ENCODE results near the gene TFF3. TPM values are rescaled to one million over a fixed set of nuclear protein-coding genes. Genes with fewer than 3 reads are reported as not detected.

The TFF3 gene
- total RNA-seq, 1 donor from 2014 or later, result 31.9 TPM

DNA sequence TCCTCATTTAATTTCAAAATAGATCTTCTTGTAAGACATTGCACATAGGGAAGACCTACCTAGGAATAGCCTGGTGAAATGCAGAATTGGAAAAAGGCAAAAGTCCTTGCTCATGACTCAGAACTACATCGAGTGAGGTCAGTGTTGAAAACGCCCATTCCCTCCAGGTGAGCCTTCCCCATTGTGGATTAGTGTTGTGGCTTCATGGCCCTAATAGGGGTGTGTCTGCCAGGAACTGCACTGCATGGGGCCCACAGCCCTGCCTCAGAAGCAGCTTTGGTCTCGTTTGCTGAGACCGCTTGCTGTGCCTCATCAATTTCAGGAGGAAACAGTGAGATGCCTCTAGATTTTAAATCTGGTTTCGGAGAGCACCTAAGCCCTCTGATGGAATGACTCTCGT is 17.0 kb downstream of the TFF3 start:
- intact Hi-C loops (cut with DNase I), result no loop called here
- Histone ChIP-seq H3K27ac (no peak overlapping the region), H3K4me3 (no peak overlapping the region), H3K27me3 (no peaks in the 10 kb centered on the region), H3K36me3 (no peaks in the 10 kb centered on the region), H3K9me3 (no peaks in the 10 kb centered on the region), H3K4me1 (peaks cover 5% of the 10 kb centered on the region)
- TF ChIP-seq POLR2A (IDR thresholded peaks at IDR 0.05), result no peak
- TF ChIP-seq, protein P1, sequence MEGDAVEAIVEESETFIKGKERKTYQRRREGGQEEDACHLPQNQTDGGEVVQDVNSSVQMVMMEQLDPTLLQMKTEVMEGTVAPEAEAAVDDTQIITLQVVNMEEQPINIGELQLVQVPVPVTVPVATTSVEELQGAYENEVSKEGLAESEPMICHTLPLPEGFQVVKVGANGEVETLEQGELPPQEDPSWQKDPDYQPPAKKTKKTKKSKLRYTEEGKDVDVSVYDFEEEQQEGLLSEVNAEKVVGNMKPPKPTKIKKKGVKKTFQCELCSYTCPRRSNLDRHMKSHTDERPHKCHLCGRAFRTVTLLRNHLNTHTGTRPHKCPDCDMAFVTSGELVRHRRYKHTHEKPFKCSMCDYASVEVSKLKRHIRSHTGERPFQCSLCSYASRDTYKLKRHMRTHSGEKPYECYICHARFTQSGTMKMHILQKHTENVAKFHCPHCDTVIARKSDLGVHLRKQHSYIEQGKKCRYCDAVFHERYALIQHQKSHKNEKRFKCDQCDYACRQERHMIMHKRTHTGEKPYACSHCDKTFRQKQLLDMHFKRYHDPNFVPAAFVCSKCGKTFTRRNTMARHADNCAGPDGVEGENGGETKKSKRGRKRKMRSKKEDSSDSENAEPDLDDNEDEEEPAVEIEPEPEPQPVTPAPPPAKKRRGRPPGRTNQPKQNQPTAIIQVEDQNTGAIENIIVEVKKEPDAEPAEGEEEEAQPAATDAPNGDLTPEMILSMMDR (IDR thresholded peaks at IDR 0.05), result no peak
- no peak for TF ChIP-seq POLR2AphosphoS5 (IDR thresholded peaks at IDR 0.05; ENCODE audit: insufficient read depth in 1 of 2, low read depth in 1 of 2)
- no peak for DNase-seq (ENCODE audit: extremely low spot score in 2 of 2)

DNA sequence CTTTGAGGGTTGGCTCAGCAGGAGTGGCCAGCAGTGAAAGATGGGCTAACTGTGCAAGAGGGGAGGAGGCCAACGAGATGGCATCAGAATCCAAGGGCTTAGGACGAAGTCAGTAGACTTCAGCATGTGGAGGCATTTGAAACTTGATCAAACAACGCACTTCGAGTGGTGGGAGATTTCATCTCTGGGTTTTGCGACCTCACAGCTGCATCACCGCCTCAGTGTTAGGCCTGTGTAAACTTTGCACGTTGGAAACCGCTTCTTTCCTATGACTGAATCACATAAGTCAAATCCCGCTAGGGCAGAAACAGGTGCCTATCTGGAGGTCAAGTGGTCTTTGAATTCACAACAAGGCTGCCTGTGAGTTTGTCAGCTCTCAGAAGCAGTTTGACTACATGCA is 17.8 kb downstream of the TFF3 start:
- no peak for DNase-seq (ENCODE audit: extremely low spot score in 2 of 2)
- Histone ChIP-seq H3K4me1 (peaks cover 4% of the 10 kb centered on the region), H3K9me3 (no peaks in the 10 kb centered on the region), H3K27me3 (no peaks in the 10 kb centered on the region), H3K4me3 (no peak overlapping the region), H3K27ac (no peak overlapping the region), H3K36me3 (no peaks in the 10 kb centered on the region)
- intact Hi-C loops (cut with DNase I), result no loop called here
- TF ChIP-seq, protein P1 (IDR thresholded peaks at IDR 0.05), result no peak
- TF ChIP-seq POLR2A (IDR thresholded peaks at IDR 0.05) (no peak), POLR2AphosphoS5 (IDR thresholded peaks at IDR 0.05; ENCODE audit: insufficient read depth in 1 of 2, low read depth in 1 of 2) (no peak)

GRCh38 chr21:42296501-42296900 is 18.7 kb downstream of the TFF3 start:
- intact Hi-C loops (cut with DNase I), result no loop called here

GRCh38 chr21:42295845-42296244 is 19.4 kb downstream of the TFF3 start:
- Histone ChIP-seq H3K9me3 (no peaks in the 10 kb centered on the region), H3K36me3 (no peaks in the 10 kb centered on the region), H3K27me3 (no peaks in the 10 kb centered on the region), H3K27ac (no peak overlapping the region), H3K4me1 (no peaks in the 10 kb centered on the region), H3K4me3 (no peak overlapping the region)
- TF ChIP-seq, protein P1 (IDR thresholded peaks at IDR 0.05), result no peak
- TF ChIP-seq POLR2A (IDR thresholded peaks at IDR 0.05), result no peak
- no peak for TF ChIP-seq POLR2AphosphoS5 (IDR thresholded peaks at IDR 0.05; ENCODE audit: insufficient read depth in 1 of 2, low read depth in 1 of 2)
- no peak for DNase-seq (ENCODE audit: extremely low spot score in 2 of 2)
- intact Hi-C loops (cut with DNase I), result no loop called here

More at GRCh38 chr21:42296501-42296900, 18.7 kb downstream of the TFF3 start:
- DNase-seq (ENCODE audit: extremely low spot score in 2 of 2), result no peak
- TF ChIP-seq POLR2AphosphoS5 (IDR thresholded peaks at IDR 0.05; ENCODE audit: insufficient read depth in 1 of 2, low read depth in 1 of 2), result no peak
- TF ChIP-seq, protein P1 (IDR thresholded peaks at IDR 0.05), result no peak
- no peak for TF ChIP-seq POLR2A (IDR thresholded peaks at IDR 0.05)
- Histone ChIP-seq H3K27ac (no peak overlapping the region), H3K4me1 (no peaks in the 10 kb centered on the region), H3K36me3 (no peaks in the 10 kb centered on the region), H3K9me3 (no peaks in the 10 kb centered on the region), H3K27me3 (no peaks in the 10 kb centered on the region), H3K4me3 (no peak overlapping the region)

DNA sequence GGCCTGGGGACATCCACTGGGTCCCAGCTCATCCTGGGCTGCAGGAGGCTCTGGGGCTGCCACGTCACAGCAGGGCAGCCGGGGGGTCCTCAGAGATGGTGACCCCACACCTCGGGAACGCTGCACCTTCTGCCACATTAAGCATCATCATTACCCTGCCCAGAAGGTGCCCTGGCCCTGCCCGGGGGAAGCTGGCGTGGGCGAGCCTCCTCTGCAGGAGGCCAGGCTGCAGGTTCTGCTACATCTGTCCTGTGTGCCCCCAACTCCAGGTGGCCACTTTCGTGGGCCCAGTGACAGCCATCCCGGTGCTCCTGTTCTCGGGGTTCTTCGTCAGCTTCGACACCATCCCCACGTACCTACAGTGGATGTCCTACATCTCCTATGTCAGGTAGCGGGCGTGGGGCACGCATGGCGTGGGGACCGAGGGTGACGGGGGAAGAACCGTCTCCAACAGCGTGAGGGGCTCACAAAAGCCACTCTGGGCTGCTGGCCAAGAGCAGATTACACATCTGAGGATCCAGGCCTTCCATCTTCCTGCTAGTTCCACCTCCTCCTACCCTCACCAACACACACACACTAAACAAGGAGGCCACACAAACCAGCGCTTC is 20.8 kb downstream of the TFF3 start:
- Histone ChIP-seq H3K27me3 (no peaks in the 10 kb centered on the region), H3K27ac (no peak overlapping the region), H3K4me3 (no peak overlapping the region), H3K9me3 (no peaks in the 10 kb centered on the region), H3K36me3 (no peaks in the 10 kb centered on the region), H3K4me1 (no peaks in the 10 kb centered on the region)
- no peak for DNase-seq (ENCODE audit: extremely low spot score in 2 of 2)
- TF ChIP-seq POLR2A (IDR thresholded peaks at IDR 0.05), result no peak
- TF ChIP-seq POLR2AphosphoS5 (IDR thresholded peaks at IDR 0.05; ENCODE audit: insufficient read depth in 1 of 2, low read depth in 1 of 2), result no peak
- TF ChIP-seq, protein P1 (IDR thresholded peaks at IDR 0.05), result no peak
- intact Hi-C loops (cut with DNase I), result no loop called here
